ENCODE measurements around the gene LACRT.
"Not testable (repeated sequence)": the region's sequence is repeated elsewhere in the genome, so short reads cannot be mapped to it uniquely, and the experiment has no call there.

Gene LACRT

GRCh38 chr12:54641089-54641488, 6.4 kb upstream of the LACRT start:
- H3K4me3 ChIP-seq (replicated peaks; ENCODE audit: low read depth, low read length) = no peak overlapping the region
- no peak for DNase-seq (ENCODE audit: extremely low read depth, low read depth)
- TF ChIP-seq CTCF (IDR thresholded peaks at IDR 0.05; ENCODE audit: low read depth, low read length, missing control alignments) = no peak

- H3K4me3 ChIP-seq (replicated peaks; ENCODE audit: low read depth, low read length); DNase-seq (ENCODE audit: extremely low read depth, low read depth): not testable (repeated sequence)
Observed at GRCh38 chr12:54639112-54639511, 4.4 kb upstream of the LACRT start.

GRCh38 chr12:54631988-54632728, 2.5 kb downstream of the LACRT start:
- H3K4me3 ChIP-seq (replicated peaks; ENCODE audit: low read depth, low read length) = no peak overlapping the region
- no peak for TF ChIP-seq CTCF (IDR thresholded peaks at IDR 0.05; ENCODE audit: low read depth, low read length, missing control alignments)
- no peak for DNase-seq (ENCODE audit: extremely low read depth, low read depth)

- DNase-seq (ENCODE audit: extremely low read depth, low read depth) = no peak
- no peak for TF ChIP-seq CTCF (IDR thresholded peaks at IDR 0.05; ENCODE audit: low read depth, low read length, missing control alignments)
- no peak overlapping the region for H3K4me3 ChIP-seq (replicated peaks; ENCODE audit: low read depth, low read length)
Observed at GRCh38 chr12:54631551-54631950, 3.1 kb downstream of the LACRT start.

- no peak for DNase-seq (ENCODE audit: extremely low read depth, low read depth)
- no peak overlapping the region for H3K4me3 ChIP-seq (replicated peaks; ENCODE audit: low read depth, low read length)
- TF ChIP-seq CTCF (IDR thresholded peaks at IDR 0.05; ENCODE audit: low read depth, low read length, missing control alignments) = no peak
Observed at GRCh38 chr12:54629925-54630324, 4.8 kb downstream of the LACRT start.

- no peak for DNase-seq (ENCODE audit: extremely low read depth, low read depth)
- TF ChIP-seq CTCF (IDR thresholded peaks at IDR 0.05; ENCODE audit: low read depth, low read length, missing control alignments) = no peak
Observed at GRCh38 chr12:54628186-54628846, 6.4 kb downstream of the LACRT start.

GRCh38 chr12:54627304-54627703, 7.4 kb downstream of the LACRT start:
- DNase-seq (ENCODE audit: extremely low read depth, low read depth) = no peak
- TF ChIP-seq CTCF (IDR thresholded peaks at IDR 0.05; ENCODE audit: low read depth, low read length, missing control alignments) = no peak
- H3K4me3 ChIP-seq (replicated peaks; ENCODE audit: low read depth, low read length) = no peak overlapping the region

More at GRCh38 chr12:54628186-54628846, 6.4 kb downstream of the LACRT start:
- H3K4me3 ChIP-seq (replicated peaks; ENCODE audit: low read depth, low read length) = no peak overlapping the region

All from HFF-Myc (cell line).